GM12878 (cell line): ENCODE measurements around the gene LPAR3.

ENCODE experiments used
- CREB1 ChIP-seq: IDR thresholded peaks from 2 replicates; pipeline ENCODE4 v1.6.1; 2012; ENCODE audit warnings: low read depth, mild to moderate bottlenecking, inconsistent platforms
- ESRRA ChIP-seq: IDR thresholded peaks from 2 replicates; pipeline ENCODE4 v1.6.1; 2012; ENCODE audit warnings: mild to moderate bottlenecking, low read length, improper control_type of control experiment
- EZH2 ChIP-seq: IDR thresholded peaks from 2 replicates; pipeline ENCODE4 v1.6.1; 2012; ENCODE audit warnings: low read depth, mild to moderate bottlenecking, control low read depth, inconsistent platforms, low read length, borderline replicate concordance; ENCODE audit not compliant: control insufficient read depth
- NR2F1 ChIP-seq: fragments of 450-650 bp; conservative IDR thresholded peaks from 2 replicates; pipeline ENCODE4 v1.6.1; 2017; ENCODE audit warnings: mild to moderate bottlenecking
- POU2F2 ChIP-seq: IDR thresholded peaks from 3 replicates; pipeline ENCODE4 v1.6.1; 2011; ENCODE audit warnings: low read depth, mild to moderate bottlenecking, low read length, borderline replicate concordance
- SUZ12 ChIP-seq: fragments of 200-600 bp; sonication (generic); IDR thresholded peaks from one replicate; pipeline ENCODE4 v1.6.1; 2018; ENCODE audit warnings: antibody characterized with exemption, mild to moderate bottlenecking; ENCODE audit not compliant: unreplicated experiment
- YY1 ChIP-seq: IDR thresholded peaks from 2 replicates; pipeline ENCODE4 v1.6.1; 2011; ENCODE audit warnings: low read depth, mild to moderate bottlenecking, low read length
- ZSCAN29 ChIP-seq: fragments of 450-650 bp; IDR thresholded peaks from 2 replicates; pipeline ENCODE4 v1.6.1; 2017; ENCODE audit warnings: mild to moderate bottlenecking, moderate library complexity
- ZZZ3 ChIP-seq: IDR thresholded peaks from 2 replicates; pipeline ENCODE4 v1.6.1; 2011; ENCODE audit warnings: low read depth; ENCODE audit not compliant: control insufficient read depth, insufficient read length
- TF ChIP-seq, protein P1 (sequence below): IDR thresholded peaks from 2 replicates; pipeline ENCODE4 v1.6.1; 2011; ENCODE audit warnings: borderline replicate concordance, low read depth, mild to moderate bottlenecking, moderate library complexity, mixed read lengths, low read length; ENCODE audit not compliant: insufficient read depth; ENCODE audit errors: extremely low read length
- TF ChIP-seq, protein P2 (sequence below), 3 experiments: IDR thresholded peaks in 2 of 3; conservative IDR thresholded peaks in 1 of 3; 2 replicates each; pipeline ENCODE4 v1.5.1; 2011; ENCODE audit warnings: low read depth in 3 of 3, low read length in 3 of 3, mild to moderate bottlenecking in 3 of 3, control low read depth in 2 of 3, moderate library complexity in 2 of 3, inconsistent platforms in 1 of 3, mixed read lengths in 1 of 3; ENCODE audit not compliant: control insufficient read depth in 2 of 3, insufficient read depth in 1 of 3; ENCODE audit errors: extremely low read depth in 1 of 3
- TF ChIP-seq, protein P3 (sequence below): IDR thresholded peaks from 2 replicates; pipeline ENCODE4 v1.6.1; 2012; ENCODE audit warnings: mild to moderate bottlenecking, low read depth, low read length
- TF ChIP-seq, protein P4 (sequence below): fragments of 450-650 bp; IDR thresholded peaks from 2 replicates; pipeline ENCODE4 v1.6.1; 2018; ENCODE audit warnings: borderline replicate concordance, mild to moderate bottlenecking; ENCODE audit not compliant: partially characterized antibody

DNA sequence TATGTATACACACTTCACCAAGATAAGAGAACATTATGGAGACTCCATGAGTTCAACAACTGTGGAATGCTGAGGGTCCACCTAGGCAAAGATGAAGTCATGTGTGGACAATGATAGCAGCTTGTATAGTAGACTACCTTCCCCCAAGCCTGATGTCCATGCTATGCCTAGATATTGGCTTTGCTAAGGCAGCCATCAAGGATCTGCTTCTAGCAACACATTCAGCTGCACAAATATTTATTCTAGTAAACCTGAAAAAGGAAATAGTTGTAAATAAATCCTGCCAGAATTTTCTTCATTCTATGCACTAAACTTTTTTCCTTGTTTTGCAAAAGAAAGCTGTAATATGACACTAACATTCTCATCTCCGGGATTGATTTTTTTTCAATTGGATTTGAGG, 7.0 kb upstream of the LPAR3 start:
- TF ChIP-seq YY1 (no peak), NR2F1 (no peak), SUZ12 (no peak), EZH2 (no peak), CREB1 (no peak), POU2F2 (no peak), ZSCAN29 (no peak), ZZZ3 (no peak), ESRRA (no peak)
- TF ChIP-seq, protein P1, sequence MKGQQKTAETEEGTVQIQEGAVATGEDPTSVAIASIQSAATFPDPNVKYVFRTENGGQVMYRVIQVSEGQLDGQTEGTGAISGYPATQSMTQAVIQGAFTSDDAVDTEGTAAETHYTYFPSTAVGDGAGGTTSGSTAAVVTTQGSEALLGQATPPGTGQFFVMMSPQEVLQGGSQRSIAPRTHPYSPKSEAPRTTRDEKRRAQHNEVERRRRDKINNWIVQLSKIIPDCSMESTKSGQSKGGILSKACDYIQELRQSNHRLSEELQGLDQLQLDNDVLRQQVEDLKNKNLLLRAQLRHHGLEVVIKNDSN: no peak
- TF ChIP-seq, protein P2, sequence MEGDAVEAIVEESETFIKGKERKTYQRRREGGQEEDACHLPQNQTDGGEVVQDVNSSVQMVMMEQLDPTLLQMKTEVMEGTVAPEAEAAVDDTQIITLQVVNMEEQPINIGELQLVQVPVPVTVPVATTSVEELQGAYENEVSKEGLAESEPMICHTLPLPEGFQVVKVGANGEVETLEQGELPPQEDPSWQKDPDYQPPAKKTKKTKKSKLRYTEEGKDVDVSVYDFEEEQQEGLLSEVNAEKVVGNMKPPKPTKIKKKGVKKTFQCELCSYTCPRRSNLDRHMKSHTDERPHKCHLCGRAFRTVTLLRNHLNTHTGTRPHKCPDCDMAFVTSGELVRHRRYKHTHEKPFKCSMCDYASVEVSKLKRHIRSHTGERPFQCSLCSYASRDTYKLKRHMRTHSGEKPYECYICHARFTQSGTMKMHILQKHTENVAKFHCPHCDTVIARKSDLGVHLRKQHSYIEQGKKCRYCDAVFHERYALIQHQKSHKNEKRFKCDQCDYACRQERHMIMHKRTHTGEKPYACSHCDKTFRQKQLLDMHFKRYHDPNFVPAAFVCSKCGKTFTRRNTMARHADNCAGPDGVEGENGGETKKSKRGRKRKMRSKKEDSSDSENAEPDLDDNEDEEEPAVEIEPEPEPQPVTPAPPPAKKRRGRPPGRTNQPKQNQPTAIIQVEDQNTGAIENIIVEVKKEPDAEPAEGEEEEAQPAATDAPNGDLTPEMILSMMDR (IDR thresholded peaks at IDR 0.05 in 2 of 3, conservative IDR thresholded peaks at IDR 0.05 in 1 of 3; ENCODE audit: control insufficient read depth in 2 of 3, extremely low read depth in 1 of 3, insufficient read depth in 1 of 3, low read depth in 3 of 3, low read length in 3 of 3): no peak
- TF ChIP-seq, protein P3, sequence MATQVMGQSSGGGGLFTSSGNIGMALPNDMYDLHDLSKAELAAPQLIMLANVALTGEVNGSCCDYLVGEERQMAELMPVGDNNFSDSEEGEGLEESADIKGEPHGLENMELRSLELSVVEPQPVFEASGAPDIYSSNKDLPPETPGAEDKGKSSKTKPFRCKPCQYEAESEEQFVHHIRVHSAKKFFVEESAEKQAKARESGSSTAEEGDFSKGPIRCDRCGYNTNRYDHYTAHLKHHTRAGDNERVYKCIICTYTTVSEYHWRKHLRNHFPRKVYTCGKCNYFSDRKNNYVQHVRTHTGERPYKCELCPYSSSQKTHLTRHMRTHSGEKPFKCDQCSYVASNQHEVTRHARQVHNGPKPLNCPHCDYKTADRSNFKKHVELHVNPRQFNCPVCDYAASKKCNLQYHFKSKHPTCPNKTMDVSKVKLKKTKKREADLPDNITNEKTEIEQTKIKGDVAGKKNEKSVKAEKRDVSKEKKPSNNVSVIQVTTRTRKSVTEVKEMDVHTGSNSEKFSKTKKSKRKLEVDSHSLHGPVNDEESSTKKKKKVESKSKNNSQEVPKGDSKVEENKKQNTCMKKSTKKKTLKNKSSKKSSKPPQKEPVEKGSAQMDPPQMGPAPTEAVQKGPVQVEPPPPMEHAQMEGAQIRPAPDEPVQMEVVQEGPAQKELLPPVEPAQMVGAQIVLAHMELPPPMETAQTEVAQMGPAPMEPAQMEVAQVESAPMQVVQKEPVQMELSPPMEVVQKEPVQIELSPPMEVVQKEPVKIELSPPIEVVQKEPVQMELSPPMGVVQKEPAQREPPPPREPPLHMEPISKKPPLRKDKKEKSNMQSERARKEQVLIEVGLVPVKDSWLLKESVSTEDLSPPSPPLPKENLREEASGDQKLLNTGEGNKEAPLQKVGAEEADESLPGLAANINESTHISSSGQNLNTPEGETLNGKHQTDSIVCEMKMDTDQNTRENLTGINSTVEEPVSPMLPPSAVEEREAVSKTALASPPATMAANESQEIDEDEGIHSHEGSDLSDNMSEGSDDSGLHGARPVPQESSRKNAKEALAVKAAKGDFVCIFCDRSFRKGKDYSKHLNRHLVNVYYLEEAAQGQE: no peak
- TF ChIP-seq, protein P4, sequence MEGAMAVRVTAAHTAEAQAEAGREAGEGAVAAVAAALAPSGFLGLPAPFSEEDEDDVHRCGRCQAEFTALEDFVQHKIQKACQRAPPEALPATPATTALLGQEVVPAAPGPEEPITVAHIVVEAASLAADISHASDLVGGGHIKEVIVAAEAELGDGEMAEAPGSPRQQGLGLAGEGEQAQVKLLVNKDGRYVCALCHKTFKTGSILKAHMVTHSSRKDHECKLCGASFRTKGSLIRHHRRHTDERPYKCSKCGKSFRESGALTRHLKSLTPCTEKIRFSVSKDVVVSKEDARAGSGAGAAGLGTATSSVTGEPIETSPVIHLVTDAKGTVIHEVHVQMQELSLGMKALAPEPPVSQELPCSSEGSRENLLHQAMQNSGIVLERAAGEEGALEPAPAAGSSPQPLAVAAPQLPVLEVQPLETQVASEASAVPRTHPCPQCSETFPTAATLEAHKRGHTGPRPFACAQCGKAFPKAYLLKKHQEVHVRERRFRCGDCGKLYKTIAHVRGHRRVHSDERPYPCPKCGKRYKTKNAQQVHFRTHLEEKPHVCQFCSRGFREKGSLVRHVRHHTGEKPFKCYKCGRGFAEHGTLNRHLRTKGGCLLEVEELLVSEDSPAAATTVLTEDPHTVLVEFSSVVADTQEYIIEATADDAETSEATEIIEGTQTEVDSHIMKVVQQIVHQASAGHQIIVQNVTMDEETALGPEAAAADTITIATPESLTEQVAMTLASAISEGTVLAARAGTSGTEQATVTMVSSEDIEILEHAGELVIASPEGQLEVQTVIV: no peak
